HepG2 (cell line): Measurements from ENCODE around the gene PSMC3IP. TPM values are rescaled to one million over a fixed set of nuclear protein-coding genes. Genes with fewer than 3 reads are reported as not detected.
A peak's percentile ranks its signal among the peaks of the same experiment; 100 is the strongest.

ENCODE experiments used
- ARNT2 ChIP-seq: sonication (generic); formaldehyde crosslinking; IDR thresholded peaks from 2 replicates; pipeline ENCODE4 v1.8.0; 2022; ENCODE audit warnings: mild to moderate bottlenecking, low read depth, missing genetic modification reagents, moderate library complexity
- ATF1 ChIP-seq: IDR thresholded peaks from 2 replicates; pipeline ENCODE4 v1.6.1; 2016; ENCODE audit warnings: mild to moderate bottlenecking, control low read depth
- HNF1A ChIP-seq, 2 experiments: sonication (generic) in 1 of 2; formaldehyde crosslinking in 1 of 2; IDR thresholded peaks; 2 replicates each; pipeline versions ENCODE4 v1.4.0 to v1.6.1; 2016 to 2020; ENCODE audit warnings: borderline replicate concordance in 1 of 2, low read depth in 1 of 2, mild to moderate bottlenecking in 1 of 2, missing genetic modification reagents in 1 of 2
- IRF2 ChIP-seq: IDR thresholded peaks from 2 replicates; pipeline ENCODE4 v1.6.1; 2018; ENCODE audit warnings: missing genetic modification reagents, missing compliant biosample characterization
- MIXL1 ChIP-seq: IDR thresholded peaks from 2 replicates; pipeline ENCODE4 v1.6.1; 2016
- POGZ ChIP-seq: sonication (generic); formaldehyde crosslinking; IDR thresholded peaks from 2 replicates; pipeline ENCODE4 v1.4.0; 2020; ENCODE audit warnings: mild to moderate bottlenecking, missing genetic modification reagents
- REPIN1 ChIP-seq: sonication (generic); formaldehyde crosslinking; IDR thresholded peaks from 2 replicates; pipeline ENCODE4 v1.8.0; 2022; ENCODE audit warnings: missing genetic modification reagents, low read depth, mild to moderate bottlenecking, borderline replicate concordance
- REXO4 ChIP-seq: sonication (generic); formaldehyde crosslinking; IDR thresholded peaks from 2 replicates; pipeline ENCODE4 v1.8.0; 2022; ENCODE audit warnings: missing genetic modification reagents, mild to moderate bottlenecking, borderline replicate concordance
- SATB2 ChIP-seq: sonication (generic); formaldehyde crosslinking; IDR thresholded peaks from 2 replicates; pipeline ENCODE4 v1.5.0; 2020; ENCODE audit warnings: missing genetic modification reagents
- SCMH1 ChIP-seq: sonication (generic); formaldehyde crosslinking; IDR thresholded peaks from 2 replicates; pipeline ENCODE4 v1.9.0; 2021; ENCODE audit warnings: missing genetic modification reagents, mild to moderate bottlenecking, borderline replicate concordance
- SMARCC2 ChIP-seq: fragments of 450-650 bp; IDR thresholded peaks from 2 replicates; pipeline ENCODE4 v1.6.1; 2017; ENCODE audit warnings: antibody characterized with exemption, mild to moderate bottlenecking
- SNAI1 ChIP-seq: sonication (generic); formaldehyde crosslinking; IDR thresholded peaks from 2 replicates; pipeline ENCODE4 v1.5.0; 2020; ENCODE audit warnings: mild to moderate bottlenecking, missing genetic modification reagents, borderline replicate concordance
- ZBTB3 ChIP-seq: sonication (generic); formaldehyde crosslinking; IDR thresholded peaks from 2 replicates; pipeline ENCODE4 v1.4.0; 2020; ENCODE audit warnings: low read depth, mild to moderate bottlenecking, moderate library complexity, missing genetic modification reagents, borderline replicate concordance
- ZBTB43 ChIP-seq: sonication (generic); formaldehyde crosslinking; conservative IDR thresholded peaks from 2 replicates; pipeline ENCODE4 v1.4.0; 2020; ENCODE audit warnings: missing genetic modification reagents
- ZMYM4 ChIP-seq: sonication (generic); formaldehyde crosslinking; IDR thresholded peaks from 2 replicates; pipeline ENCODE4 v1.8.1; 2023; ENCODE audit warnings: mild to moderate bottlenecking, missing genetic modification reagents
- ZNF251 ChIP-seq: sonication (generic); formaldehyde crosslinking; IDR thresholded peaks from 2 replicates; pipeline ENCODE4 v1.9.0; 2021; ENCODE audit warnings: mild to moderate bottlenecking, missing genetic modification reagents
- ZNF275 ChIP-seq: sonication (generic); formaldehyde crosslinking; IDR thresholded peaks from 2 replicates; pipeline ENCODE4 v1.8.0; 2022; ENCODE audit warnings: missing genetic modification reagents, mild to moderate bottlenecking, inconsistent platforms, borderline replicate concordance
- ZNF580 ChIP-seq: IDR thresholded peaks from 2 replicates; pipeline ENCODE4 v1.6.1; 2016; ENCODE audit warnings: low read depth, borderline replicate concordance
- ZNF598 ChIP-seq: sonication (generic); formaldehyde crosslinking; IDR thresholded peaks from 2 replicates; pipeline ENCODE4 v1.5.1; 2020; ENCODE audit warnings: mild to moderate bottlenecking, missing genetic modification reagents, borderline replicate concordance
- ZNF777 ChIP-seq: sonication (generic); formaldehyde crosslinking; IDR thresholded peaks from 2 replicates; pipeline ENCODE4 v1.4.0; 2020; ENCODE audit warnings: missing genetic modification reagents
- ZNF891 ChIP-seq: sonication (generic); formaldehyde crosslinking; IDR thresholded peaks from 2 replicates; pipeline ENCODE4 v1.5.0; 2020; ENCODE audit warnings: mild to moderate bottlenecking, missing genetic modification reagents
- polyA plus RNA-seq, 8 experiments: library from polyadenylated mRNA; depleted of rRNA in 3 of 8; stranded (reverse) in 7 of 8; unstranded in 1 of 8; fragments of >200 nt; fragmentation: Illumina TruSeq in 4 of 8; extraction: Trizol in 4 of 8; gene quantifications; 2 replicates each; pipeline versions ENCODE4 v1.2.1 to v1.2.3, GENCODE V29; 2011 to 2016; ENCODE audit warnings: low read depth in 4 of 8, missing spikeins in 1 of 8, mixed read lengths in 1 of 8; ENCODE audit not compliant: insufficient read depth in 1 of 8
- total RNA-seq, 5 experiments: library from RNA; depleted of rRNA; stranded (reverse); fragments of >200 nt; fragmentation: Illumina TruSeq; extraction: Trizol; gene quantifications; 2 replicates each; pipeline ENCODE4 v1.2.3, GENCODE V29; 2016; ENCODE audit warnings: low read depth in 1 of 5

The PSMC3IP gene
- total and polyA plus RNA-seq, 2 of the 13 experiments (the other 11 are each of a cell fraction or from before 2014, with no cell fraction given): 6.5 to 22.4 TPM

- TF ChIP-seq ZNF275 (CRISPR knock-in tag) (no peak), SATB2 (CRISPR knock-in tag) (peak; percentile 63), SMARCC2 (no peak), REXO4 (CRISPR knock-in tag) (no peak), ZNF777 (CRISPR knock-in tag) (peak; percentile 18; the same call in 1 of the 2 replicates), ATF1 (CRISPR knock-in tag) (peak; percentile 82), SCMH1 (CRISPR knock-in tag) (no peak), ARNT2 (0 out of 2 replicates have a peak, but pooled peaks have one; percentile 31), ZNF891 (CRISPR knock-in tag) (peak; percentile 84), ZBTB3 (CRISPR knock-in tag) (0 out of 2 replicates have a peak, but pooled peaks have one; percentile 57), ZMYM4 (CRISPR knock-in tag) (peak; percentile 68), ZNF251 (CRISPR knock-in tag) (no peak), IRF2 (CRISPR knock-in tag) (peak; percentile 80), HNF1A (IDR thresholded peaks at IDR 0.05; ENCODE audit: low read depth) (no peak; the same call in 1 of the 2 replicates), HNF1A (CRISPR knock-in tag; IDR thresholded peaks at IDR 0.05; ENCODE audit: borderline replicate concordance) (peak; percentile 55; the same call in 1 of the 2 replicates), ZBTB43 (peak; percentile 65), ZNF598 (peak; percentile 87), SNAI1 (CRISPR knock-in tag) (peak; percentile 75; the same call in 1 of the 2 replicates), MIXL1 (CRISPR knock-in tag) (peak; percentile 82), POGZ (CRISPR knock-in tag) (peak; percentile 81), REPIN1 (CRISPR knock-in tag) (peak; percentile 86), ZNF580 (CRISPR knock-in tag) (peak; percentile 85; the same call in 1 of the 2 replicates)
Measured at GRCh38 chr17:42577532-42578281, at the start of gene PSMC3IP (continued).
